Brain microvascular endothelial cell (primary cell): Measurements from ENCODE around the gene ITIH5.

Source experiments
- DNase-seq: peaks from one replicate; pipeline ENCODE4 v3.0.0-alpha.2; 2020
- H3K27ac ChIP-seq: fragments of 250-450 bp; sonication (Bioruptor Pico); 2 replicates; pipeline ENCODE4 v1.5.1; 2020; ENCODE audit warnings: mild to moderate bottlenecking, moderate library complexity
- H3K27me3 ChIP-seq: fragments of 250-450 bp; sonication (Bioruptor Pico); replicated peaks from 2 replicates; pipeline ENCODE4 v1.5.1; 2020; ENCODE audit warnings: mild to moderate bottlenecking
- H3K36me3 ChIP-seq: fragments of 250-450 bp; sonication (Bioruptor Pico); replicated peaks from 2 replicates; pipeline ENCODE4 v1.5.1; 2020; ENCODE audit warnings: mild to moderate bottlenecking
- H3K4me3 ChIP-seq: 2 replicates; pipeline ENCODE4 v1.5.1; 2011; ENCODE audit warnings: low read depth, mild to moderate bottlenecking, control low read depth, low read length, moderate library complexity
- in situ Hi-C: cut with HindIII; loops from 2 replicates; pipeline ENCODE4 v1.10.0; 2017; ENCODE audit warnings: low sequenced_read_pairs, low pct_ligation_motif_present
- TF ChIP-seq, protein P1 (sequence below): IDR thresholded peaks from 2 replicates; pipeline ENCODE4 v1.5.1; 2011; ENCODE audit warnings: low read depth, mild to moderate bottlenecking, moderate library complexity, low read length, control low read depth, inconsistent platforms; ENCODE audit errors: missing control alignments

ITIH5 gene

DNA sequence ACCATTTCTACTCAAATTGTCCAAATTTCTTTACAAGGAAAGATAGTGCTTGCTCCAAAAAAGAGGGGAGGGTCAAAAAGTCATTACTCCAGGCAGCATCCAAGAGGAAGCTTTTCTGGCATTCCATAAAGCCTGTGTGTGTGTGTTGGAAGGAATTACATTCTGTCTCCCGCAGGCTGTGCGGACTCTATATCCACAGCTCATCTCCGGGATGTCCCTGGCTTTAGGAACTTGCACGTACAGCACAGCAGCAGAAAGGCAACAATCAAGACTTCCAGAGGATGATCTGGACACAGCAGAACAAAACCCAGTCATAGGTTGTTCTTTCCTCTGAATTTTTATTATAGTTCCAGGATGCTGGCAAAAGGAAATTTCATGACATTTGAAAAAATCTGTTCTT lies 94.8 kb downstream of the ITIH5 start:
- Histone ChIP-seq H3K27me3 (no peaks in the 10 kb centered on the region), H3K36me3 (no peaks in the 10 kb centered on the region), H3K4me3 (no peak overlapping the region), H3K27ac (no peak overlapping the region)
- DNase-seq: no peak
- in situ Hi-C loops: no loop called here
- TF ChIP-seq, protein P1, sequence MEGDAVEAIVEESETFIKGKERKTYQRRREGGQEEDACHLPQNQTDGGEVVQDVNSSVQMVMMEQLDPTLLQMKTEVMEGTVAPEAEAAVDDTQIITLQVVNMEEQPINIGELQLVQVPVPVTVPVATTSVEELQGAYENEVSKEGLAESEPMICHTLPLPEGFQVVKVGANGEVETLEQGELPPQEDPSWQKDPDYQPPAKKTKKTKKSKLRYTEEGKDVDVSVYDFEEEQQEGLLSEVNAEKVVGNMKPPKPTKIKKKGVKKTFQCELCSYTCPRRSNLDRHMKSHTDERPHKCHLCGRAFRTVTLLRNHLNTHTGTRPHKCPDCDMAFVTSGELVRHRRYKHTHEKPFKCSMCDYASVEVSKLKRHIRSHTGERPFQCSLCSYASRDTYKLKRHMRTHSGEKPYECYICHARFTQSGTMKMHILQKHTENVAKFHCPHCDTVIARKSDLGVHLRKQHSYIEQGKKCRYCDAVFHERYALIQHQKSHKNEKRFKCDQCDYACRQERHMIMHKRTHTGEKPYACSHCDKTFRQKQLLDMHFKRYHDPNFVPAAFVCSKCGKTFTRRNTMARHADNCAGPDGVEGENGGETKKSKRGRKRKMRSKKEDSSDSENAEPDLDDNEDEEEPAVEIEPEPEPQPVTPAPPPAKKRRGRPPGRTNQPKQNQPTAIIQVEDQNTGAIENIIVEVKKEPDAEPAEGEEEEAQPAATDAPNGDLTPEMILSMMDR: no peak

DNA sequence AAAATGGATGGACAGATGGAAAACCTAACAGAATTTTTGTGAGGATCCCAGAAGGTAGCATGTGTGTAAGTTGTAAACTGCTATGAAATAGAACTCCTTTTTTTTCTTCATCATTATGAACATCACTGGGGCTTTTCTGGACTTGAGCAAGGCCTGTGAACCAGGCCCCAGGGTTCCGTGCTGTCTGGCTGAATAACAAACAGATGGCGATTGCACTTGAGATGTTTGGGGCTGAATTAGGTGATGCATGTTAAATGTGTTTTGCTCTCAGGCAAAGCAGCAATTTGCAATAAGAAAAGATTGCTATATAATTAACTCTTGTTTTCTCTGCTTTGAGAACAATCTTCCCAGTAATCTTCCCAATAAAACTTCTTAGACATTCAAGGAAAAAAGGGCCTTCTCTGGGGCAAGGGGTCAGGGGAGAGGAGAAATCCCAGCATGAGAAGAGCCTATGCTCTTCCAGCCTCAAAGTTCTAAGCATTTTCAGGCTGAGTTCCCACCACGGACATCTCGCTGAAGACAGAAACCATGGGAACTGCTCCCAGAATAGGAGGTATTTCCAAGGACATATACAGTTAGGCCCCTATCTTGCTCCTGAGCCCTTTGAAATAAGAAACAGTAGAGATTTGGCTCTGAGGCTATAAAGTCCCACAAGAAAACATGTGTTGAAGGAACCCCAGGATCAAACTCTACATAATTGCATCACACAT lies 98.7 kb downstream of the ITIH5 start:
- DNase-seq: no peak
- in situ Hi-C loops: no loop called here
- Histone ChIP-seq H3K27ac (no peak overlapping the region), H3K4me3 (no peak overlapping the region), H3K36me3 (no peaks in the 10 kb centered on the region), H3K27me3 (no peaks in the 10 kb centered on the region)
- TF ChIP-seq, protein P1: no peak

DNA sequence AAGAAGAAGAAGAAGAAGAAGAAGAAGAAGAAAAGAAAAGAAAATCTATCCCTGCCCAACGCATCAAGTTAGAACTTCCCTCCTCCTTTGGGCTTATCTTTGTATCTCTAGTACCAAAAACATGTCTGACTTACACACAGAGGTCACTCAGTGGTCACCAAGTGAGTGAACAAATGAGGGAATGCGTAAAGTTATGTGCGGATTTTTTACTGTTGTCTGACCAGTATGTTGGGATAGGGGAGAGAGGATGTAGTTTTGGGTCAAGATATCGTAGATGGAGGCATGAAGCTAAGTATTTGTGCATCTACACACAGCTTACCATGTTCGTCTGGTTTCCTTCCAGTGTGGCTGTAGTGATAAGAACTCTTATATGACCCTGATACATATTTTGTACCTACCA lies 99.9 kb downstream of the ITIH5 start:
- Histone ChIP-seq H3K27me3 (peaks cover under 1% of the 10 kb centered on the region), H3K4me3 (no peak overlapping the region), H3K27ac (no peak overlapping the region), H3K36me3 (no peaks in the 10 kb centered on the region)
- DNase-seq: no peak
- in situ Hi-C loops: no loop called here
- TF ChIP-seq, protein P1: no peak

DNA sequence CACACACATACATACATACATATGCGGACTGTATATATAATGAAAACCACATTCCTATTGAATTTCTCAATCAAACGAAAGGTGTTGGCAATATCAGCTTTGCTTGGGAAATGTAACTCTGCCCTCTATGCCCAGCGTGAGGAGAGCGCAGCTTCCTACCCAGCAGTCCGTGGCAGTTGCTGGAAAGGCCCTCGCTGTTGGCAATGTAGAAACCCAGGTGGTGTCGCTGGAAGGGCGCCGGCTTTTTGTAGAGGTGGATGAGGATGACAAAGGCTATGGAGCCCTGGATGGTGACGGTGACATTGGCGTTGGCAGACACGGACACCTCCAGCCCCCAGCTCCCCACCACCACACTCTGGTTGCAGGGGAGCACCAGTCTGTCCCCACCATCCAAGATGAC lies 100.9 kb downstream of the ITIH5 start:
- H3K27me3 ChIP-seq: peaks cover 1% of the 10 kb centered on the region
- no peak overlapping the region for H3K27ac ChIP-seq
- TF ChIP-seq, protein P1: no peak
- H3K36me3 ChIP-seq: no peaks in the 10 kb centered on the region
- DNase-seq: no peak
- in situ Hi-C loops: no loop called here
- H3K4me3 ChIP-seq: no peak overlapping the region

DNA sequence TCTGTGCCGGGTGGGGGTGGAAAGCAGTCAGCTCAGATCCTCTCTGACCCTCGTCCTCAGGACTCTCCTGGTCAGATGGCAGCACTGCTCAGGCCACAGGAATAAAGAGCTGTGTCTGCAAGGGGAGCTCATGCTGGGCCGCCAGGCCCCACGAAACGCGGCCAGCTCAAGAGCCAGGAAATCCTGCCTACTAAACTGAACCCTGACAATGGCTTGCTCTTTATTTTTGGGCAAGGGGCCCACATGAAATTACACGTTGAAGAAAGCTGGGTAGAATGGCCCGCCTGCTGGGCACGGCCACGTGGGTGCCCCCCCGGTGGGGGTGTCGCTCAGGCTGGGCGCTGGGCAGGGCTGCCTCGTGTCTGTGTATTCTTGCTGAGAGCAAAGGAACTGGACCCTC lies 103.0 kb downstream of the ITIH5 start:
- Histone ChIP-seq H3K27me3 (peaks cover 1% of the 10 kb centered on the region), H3K4me3 (no peak overlapping the region), H3K36me3 (no peaks in the 10 kb centered on the region), H3K27ac (no peak overlapping the region)
- in situ Hi-C loops: no loop called here
- no peak for DNase-seq
- TF ChIP-seq, protein P1: no peak

DNA sequence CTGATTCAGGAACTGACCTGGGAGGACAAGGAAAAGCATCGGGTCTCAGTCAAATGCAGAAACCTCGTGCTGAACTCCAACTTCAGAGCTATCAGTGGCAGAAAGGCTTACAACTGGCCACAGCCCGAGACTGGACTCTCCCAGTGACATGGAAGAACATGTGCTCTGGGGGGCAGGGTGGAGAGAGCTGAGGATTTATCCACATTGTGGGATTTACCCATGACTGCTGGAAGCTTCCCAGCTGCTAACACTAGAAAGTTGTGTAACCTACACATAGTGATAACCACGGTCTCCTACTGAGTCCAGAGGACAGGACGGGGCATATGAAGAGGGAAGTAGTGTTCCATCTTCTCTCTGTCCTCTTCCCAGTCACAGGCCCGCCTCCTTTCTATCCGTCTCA lies 103.4 kb downstream of the ITIH5 start:
- Histone ChIP-seq H3K4me3 (no peak overlapping the region), H3K27ac (no peak overlapping the region), H3K27me3 (peaks cover 1% of the 10 kb centered on the region), H3K36me3 (no peaks in the 10 kb centered on the region)
- in situ Hi-C loops: no loop called here
- TF ChIP-seq, protein P1: no peak
- no peak for DNase-seq
